Stimulated activated CD8-positive, alpha-beta memory T cell treated with anti-CD3 and anti-CD28 coated beads, Interleukin-12 subunit alpha, Interleukin-12 subunit beta, amount 100 ng/mL, for 24 hours (primary cell): Measurements from ENCODE around the gene NCKAP5.

Experiments
- DNase-seq: peaks from one replicate; pipeline ENCODE4 v3.0.0-alpha.2; 2020; ENCODE audit errors: extremely low read depth

Gene NCKAP5

GRCh38 chr2:133458280-133458679, 110.0 kb downstream of the NCKAP5 start:
- DNase-seq, result no peak

DNA sequence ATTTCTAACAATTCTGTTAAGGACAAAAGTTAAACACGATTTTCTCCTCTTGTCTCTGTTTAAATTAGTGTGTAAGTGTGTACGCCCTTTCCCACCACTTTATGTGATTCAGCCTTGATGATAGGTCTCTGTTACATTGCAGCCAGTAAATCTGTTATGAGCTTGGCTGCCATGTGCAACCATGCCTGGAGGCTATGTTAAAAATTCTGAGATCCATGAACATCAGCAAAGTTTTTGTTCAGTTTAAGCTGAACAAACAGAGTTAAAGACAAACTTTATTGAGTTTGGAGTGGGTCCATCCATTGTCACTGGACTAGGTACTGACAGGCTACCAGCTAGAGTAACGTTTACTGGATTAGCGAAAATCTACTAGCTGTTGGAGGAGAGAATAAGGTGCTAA, 110.4 kb downstream of the NCKAP5 start:
- no peak for DNase-seq

- DNase-seq, result no peak
Observed at GRCh38 chr2:133456971-133457370, 111.3 kb downstream of the NCKAP5 start.

GRCh38 chr2:133456156-133456555, 112.1 kb downstream of the NCKAP5 start:
- no peak for DNase-seq

DNA sequence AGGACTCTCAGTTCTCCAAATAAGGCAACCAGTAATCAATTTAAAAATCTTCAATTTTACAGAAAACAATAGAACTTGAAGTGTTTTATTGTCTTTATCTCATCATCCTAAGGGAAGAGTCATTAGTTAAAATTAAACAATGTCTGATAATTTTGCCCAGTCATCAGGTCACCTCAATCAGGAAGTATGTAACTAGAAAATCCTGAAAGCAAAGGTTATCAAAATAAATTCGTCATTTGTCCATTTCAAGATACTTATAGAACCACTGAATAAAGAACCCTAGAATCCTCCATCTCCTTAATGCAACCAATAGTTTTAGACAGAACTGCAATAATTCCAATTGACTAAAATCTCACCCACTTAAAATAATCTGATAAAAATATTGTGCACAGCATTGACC, 115.2 kb downstream of the NCKAP5 start:
- no peak for DNase-seq

DNA sequence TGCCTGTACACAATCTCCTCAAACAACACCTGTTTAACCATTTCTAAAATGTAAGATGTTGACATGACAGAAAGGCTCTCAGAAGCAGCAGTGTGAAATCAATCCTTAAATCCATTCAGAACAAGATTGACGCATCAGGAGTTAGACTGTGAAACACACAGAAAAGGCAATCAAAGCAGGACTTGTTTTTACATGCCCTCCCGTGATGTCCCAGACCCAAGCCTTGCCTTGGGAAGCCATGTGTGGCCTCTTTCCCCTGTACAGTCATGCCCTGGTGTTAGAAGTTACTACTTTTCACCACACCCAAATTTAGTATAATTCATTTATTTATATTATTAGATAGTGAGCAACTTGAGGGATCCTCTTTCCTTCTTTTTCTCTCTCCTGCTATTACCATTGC, 115.7 kb downstream of the NCKAP5 start:
- DNase-seq, result no peak

DNA sequence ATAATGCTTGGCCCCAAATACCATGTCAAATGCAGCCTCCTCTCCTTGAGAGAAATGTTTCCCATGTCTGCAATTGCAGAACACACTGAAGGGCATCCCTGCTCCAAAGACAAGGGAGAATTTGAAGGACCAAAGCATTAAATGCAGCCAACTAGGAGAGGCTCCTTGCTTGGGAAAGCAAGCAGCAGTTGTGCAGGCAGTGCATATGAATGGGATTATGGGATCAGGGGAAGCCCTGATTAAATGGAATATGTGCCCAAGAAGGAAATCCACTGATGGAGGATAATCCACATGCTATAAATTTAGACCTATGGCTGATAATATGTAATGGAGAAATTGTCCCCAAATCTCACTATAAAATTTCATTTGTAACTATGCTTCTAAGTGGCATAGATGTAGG, 116.1 kb downstream of the NCKAP5 start:
- DNase-seq, result no peak

- no peak for DNase-seq
Observed at GRCh38 chr2:133448195-133448594, 120.1 kb downstream of the NCKAP5 start.

GRCh38 chr2:133447303-133447702, 121.0 kb downstream of the NCKAP5 start:
- DNase-seq, result no peak

DNA sequence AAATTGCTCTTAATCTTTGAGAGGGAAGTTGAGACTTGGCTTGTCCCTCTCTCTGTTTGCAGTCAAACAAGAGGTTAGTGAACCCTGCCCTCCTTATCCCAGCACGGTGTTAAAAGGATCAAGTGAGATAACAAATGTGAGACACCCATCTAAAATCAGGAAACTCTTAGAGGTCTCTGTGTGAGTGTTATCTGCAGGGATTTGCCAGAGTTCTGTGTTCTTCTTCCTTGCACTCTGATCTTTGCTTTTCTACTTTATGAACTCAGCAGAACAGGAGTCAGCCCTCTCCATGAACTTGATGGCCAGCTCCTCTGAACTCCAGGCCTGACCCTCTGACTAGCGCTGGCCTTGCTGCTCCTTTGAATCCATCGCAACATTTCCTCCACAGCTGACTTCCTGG, 123.8 kb downstream of the NCKAP5 start:
- no peak for DNase-seq

GRCh38 chr2:133442393-133442792, 125.9 kb downstream of the NCKAP5 start:
- DNase-seq, result no peak

GRCh38 chr2:133439565-133439920, 128.7 kb downstream of the NCKAP5 start:
- no peak for DNase-seq

- DNase-seq, result no peak
Observed at GRCh38 chr2:133438848-133439564, 129.3 kb downstream of the NCKAP5 start.

GRCh38 chr2:133438026-133438425, 130.2 kb downstream of the NCKAP5 start:
- DNase-seq, result no peak

DNA sequence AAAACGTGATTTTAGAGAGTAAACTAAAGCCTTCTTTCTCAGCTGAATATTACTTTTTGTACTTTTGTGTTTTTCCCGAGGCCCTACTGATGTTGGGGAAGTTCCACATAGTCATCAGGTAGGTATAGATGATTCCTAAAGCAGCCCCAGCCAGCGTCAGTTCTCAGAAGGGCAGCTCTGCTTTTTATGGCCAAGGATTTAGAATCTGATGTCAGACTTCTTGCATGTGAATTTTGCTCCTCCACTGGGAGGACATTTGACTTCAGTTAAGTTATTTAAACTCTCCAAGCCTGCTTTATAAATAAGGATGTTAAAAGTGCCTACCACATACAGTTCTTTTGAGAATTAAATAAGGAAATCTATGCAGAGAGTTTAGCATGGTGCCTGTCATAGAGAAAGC, 130.8 kb downstream of the NCKAP5 start:
- no peak for DNase-seq

DNA sequence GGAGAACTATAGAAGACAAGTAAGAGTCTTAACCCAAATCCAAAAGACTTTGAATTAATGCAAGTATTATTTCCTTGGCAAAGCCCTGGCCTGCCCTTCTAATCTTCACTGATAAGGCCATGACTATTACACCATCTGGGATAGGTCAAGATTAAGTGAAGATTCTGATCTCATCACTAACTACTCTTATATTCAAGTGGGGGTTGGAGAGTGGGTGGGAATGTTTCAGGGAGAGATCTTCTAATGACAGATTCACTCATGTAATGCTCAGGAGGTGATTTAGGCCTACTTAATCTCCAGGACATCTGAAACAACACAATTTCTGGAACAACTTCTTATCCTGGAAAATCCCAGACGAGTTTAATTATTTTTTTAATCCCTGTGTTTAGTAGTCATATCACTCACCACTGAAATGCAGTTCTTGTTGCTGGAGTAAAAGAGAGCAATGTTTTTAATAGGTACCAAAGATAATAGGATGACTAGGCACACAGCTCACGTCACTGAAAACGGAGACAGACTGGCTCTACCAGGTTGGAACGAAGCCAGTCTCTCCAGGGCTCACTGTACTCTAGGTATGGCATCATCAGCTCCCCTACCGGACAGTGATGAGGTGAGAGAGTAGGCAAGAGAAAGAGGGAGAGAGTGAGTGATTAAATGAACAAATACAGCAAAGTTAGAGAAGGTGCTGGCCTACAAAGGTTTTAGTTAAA, 133.1 kb downstream of the NCKAP5 start:
- DNase-seq, result no peak

GRCh38 chr2:133433455-133434451, 134.5 kb downstream of the NCKAP5 start:
- DNase-seq, result no peak

- no peak for DNase-seq
Observed at GRCh38 chr2:133432778-133433177, 135.5 kb downstream of the NCKAP5 start.

DNA sequence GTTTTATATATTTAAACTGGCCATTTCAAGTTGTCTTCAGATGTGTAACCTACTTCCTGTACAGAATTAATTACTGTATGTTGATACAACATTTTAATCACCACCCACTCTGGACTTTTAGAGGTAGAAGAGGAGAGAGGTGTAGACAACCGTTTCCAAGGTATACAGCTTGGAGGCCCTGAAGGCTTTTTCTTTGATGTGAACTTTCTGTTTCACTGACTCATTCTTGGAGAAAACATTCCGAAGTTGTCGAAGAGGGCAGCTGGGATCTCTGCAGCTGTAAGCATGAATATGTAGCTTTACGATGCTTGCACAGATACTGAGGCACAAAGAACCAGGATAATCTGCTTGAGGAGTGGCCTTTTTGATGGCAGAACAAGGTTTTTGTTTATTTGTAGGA, 137.0 kb downstream of the NCKAP5 start:
- DNase-seq, result no peak

DNA sequence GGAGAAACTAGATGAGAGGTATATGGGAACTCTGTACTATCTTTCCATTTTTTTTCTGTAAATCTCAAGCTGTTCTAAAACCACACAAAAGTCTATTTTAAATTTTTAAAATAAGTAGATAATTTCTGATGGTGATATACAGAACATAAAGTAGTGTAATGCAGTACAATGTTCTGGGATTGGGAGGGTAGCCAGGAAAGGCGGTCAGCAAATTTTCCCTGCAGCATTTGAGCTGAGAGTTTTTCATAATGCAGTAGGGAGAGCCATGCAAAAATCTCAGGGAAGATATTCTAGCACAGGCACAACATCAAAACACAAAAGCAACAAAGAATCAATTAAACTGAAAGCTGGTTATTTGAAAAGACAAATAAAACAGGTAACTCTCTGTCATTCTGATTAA, 141.5 kb downstream of the NCKAP5 start:
- DNase-seq, result no peak

GRCh38 chr2:133425612-133426011, 142.7 kb downstream of the NCKAP5 start:
- DNase-seq, result no peak

GRCh38 chr2:133424876-133425275, 143.4 kb downstream of the NCKAP5 start:
- DNase-seq, result no peak
